Retina (tissue), 1 donor: ENCODE measurements around the gene KANSL1.

Source experiments
- DNase-seq: peaks from one replicate; pipeline ENCODE4 v3.0.0-alpha.2; 2016

The KANSL1 gene

GRCh38 chr17:46059486-46059885, 133.7 kb downstream of the KANSL1 start:
- DNase-seq: no peak

DNA sequence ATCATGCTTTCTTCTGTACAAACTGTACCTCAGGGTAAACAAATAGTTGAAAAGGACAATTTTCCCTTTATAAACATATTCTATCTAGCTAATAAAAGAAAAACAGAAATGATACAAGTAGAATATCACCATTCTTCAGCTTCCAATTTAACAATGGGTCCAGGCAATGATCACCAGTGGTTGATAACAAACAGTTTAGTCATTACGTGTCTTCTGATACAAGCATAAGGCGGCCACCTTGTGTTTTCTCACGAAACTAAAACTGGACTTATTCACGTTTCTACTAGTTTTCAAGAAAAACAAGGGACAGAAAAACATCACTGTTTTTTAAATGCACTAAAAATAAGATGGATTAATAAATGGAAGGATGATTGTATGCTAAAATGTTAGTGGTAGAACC, 135.9 kb downstream of the KANSL1 start:
- DNase-seq: no peak

DNA sequence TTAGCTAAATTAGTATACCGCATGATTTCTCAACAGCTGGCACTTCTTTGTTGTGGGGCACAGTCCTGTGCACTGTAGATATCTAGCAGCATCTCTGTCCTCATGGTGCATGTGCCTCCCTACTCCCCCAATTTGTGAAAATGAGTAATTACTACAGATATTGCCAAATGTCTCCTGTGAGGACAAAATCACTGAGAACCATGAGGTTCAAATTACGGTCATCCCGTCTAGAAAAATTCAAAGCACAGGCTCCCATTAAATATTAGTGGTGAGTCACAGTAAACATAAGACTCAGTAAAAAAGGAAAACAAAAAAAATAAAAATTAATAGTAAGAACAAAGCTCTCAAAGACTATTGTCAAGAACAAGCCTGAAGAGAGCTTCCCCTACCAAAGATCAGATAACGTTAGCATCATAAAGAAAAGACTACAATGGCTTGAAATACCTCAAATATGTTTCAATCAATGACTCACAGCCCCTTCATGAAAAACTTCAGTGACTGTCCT, 136.4 kb downstream of the KANSL1 start:
- no peak for DNase-seq

DNA sequence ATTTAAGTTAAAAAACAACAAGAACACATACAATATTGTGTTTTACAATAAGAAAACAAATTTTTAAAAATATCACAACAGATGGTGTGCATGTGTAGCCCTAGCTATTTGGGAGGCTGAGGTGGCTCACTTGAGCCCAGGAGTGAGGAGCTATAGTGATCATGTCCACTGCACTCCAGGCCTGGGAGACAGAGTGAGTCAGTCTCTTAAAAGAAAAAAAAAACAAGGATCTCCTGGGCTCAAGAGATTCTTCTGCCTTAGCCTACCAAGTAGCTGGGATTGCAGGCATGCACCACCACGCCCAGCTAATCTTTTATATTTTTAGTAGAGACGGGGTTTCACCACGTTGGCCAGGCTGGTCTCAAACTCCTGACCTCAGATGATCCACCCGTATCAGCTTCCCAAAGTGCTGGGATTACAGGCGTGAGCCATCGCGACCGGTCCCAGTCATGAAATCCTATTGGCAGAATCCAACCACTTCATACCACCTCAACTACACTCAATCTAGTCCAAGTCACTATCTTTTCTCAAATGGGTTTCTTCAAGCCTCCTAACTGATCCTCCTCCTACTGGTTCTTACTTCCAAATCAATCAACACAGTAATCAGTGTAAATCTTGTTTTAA, 139.2 kb downstream of the KANSL1 start:
- no peak for DNase-seq

- DNase-seq: no peak
These were observed 143.6 kb downstream of the KANSL1 start for GRCh38 chr17:46049656-46050055.

- no peak for DNase-seq
These were observed 145.4 kb downstream of the KANSL1 start for GRCh38 chr17:46047856-46048255.

DNA sequence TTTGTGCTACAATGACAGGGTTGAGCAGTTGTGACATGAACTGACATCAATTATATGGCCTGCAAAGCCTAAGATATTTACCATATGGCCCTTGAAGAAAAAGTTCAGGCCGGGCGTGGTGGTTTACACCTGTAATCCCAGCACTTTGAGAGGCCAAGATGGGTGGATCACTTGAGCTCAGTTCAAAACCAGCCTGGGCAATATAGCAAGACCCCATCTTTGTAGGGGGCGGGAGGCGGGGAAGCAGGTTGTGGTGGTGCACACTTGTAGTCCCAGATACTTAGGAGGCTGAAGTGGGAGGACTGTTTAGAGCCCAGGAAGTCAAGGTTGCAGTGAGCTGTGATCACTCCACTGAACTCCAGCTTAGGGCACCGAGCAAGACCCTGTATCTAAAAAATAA, 145.8 kb downstream of the KANSL1 start:
- no peak for DNase-seq

DNA sequence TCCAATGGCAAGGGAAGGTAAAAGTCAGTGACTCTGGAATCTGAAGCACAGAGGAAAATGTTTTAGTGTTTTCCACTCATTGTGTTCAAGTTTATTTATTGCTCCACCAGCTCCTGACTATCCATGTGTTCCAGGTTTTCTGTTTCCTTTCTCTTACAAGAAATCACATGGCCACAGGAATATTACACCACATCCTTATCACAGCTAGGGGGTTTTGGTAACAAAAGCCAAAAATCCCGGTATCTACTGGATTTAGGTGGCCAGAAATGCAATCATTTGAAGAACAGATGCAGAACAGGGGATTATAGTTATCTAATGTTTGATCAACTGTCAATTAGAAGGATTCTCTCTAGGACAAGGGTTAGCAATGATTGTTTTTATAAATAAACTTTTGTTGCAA, 146.3 kb downstream of the KANSL1 start:
- DNase-seq: no peak

GRCh38 chr17:46045639-46046038, 147.6 kb downstream of the KANSL1 start:
- DNase-seq: no peak

GRCh38 chr17:46044989-46045388, 148.2 kb downstream of the KANSL1 start:
- DNase-seq: no peak

GRCh38 chr17:46044286-46044928, 148.8 kb downstream of the KANSL1 start:
- DNase-seq: peak; percentile 51

DNA sequence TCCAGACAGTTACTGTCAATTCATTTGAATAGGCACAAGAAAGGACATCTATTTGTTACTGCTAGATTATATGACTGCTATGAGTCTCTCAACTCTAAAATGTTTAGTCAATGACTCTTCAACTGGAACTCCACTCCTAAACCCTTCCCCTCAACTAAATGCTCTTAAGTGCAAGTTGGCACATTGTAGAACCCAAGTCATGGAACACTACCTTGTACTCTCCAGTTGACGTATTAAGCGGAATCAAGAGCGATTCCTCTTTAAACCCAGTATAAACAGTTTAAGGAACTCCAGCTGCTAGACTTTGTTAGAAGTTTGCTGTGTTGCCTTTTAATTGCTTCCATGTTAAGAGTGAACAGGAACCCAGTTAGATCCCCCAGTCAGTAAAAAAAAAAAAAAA, 149.6 kb downstream of the KANSL1 start:
- no peak for DNase-seq

- DNase-seq: no peak
These were observed 150.3 kb downstream of the KANSL1 start for GRCh38 chr17:46042925-46043324.

DNA sequence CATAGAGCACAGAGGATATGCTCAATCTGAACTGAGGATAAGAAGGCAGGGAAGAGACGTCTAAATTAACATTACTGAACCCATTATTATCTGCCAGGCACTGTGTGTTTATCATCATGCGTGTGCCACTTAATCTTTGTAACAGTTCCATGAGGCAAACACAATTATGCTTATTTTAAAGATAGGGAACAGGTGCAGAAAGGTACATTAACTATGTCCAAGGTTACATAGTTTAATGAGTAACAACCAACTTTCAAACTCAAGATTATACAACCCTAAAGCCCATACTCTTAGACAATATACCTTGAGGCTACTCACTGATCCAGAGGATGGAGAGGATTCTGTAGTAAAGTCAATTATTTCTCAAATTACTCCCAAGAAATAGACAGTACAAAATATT, 151.0 kb downstream of the KANSL1 start:
- no peak for DNase-seq

GRCh38 chr17:46039592-46040186, 153.5 kb downstream of the KANSL1 start:
- no peak for DNase-seq

DNA sequence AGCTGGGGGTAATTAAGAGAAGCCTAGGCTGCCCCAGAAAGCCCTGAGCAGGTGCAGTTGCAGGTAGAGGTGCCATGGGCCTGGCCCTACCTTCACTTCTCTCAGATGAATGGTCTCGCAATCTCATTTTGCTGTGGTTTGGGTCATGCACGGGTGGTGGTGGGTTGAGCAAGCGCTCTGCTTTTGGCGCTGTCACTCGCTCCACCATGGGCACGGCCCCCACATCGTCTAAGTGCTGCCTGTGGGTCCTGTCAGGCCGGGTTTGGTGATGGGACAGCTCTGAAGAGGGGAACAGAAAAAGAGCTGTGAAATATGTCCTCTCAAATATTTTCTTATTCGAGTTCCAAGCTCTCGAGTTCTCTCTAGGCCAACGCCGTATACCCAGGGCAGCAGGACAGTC, 154.3 kb downstream of the KANSL1 start:
- no peak for DNase-seq

DNA sequence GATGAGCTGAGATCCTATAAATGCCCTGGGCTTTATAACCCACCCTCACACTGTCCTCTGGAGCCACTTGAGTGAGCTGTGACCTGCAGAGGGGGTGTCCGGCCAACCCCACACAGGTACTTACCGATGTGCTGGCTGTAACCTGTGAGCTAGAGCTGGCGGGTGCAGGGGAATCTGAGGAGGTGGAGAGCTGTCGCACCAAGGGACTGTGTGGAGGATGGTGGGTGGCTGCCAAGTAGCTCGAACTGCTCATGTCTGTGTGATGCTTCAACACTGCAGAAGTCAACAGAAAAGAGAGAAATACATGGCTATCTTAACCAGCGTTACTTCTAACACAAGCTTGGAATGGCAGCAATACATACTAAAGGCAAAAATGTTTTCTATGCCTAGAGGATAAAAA, 154.8 kb downstream of the KANSL1 start:
- no peak for DNase-seq

GRCh38 chr17:46037722-46038255, 155.4 kb downstream of the KANSL1 start:
- no peak for DNase-seq

GRCh38 chr17:46036491-46036890, 156.7 kb downstream of the KANSL1 start:
- DNase-seq: no peak

GRCh38 chr17:46035112-46035818, 158.0 kb downstream of the KANSL1 start:
- DNase-seq: no peak

DNA sequence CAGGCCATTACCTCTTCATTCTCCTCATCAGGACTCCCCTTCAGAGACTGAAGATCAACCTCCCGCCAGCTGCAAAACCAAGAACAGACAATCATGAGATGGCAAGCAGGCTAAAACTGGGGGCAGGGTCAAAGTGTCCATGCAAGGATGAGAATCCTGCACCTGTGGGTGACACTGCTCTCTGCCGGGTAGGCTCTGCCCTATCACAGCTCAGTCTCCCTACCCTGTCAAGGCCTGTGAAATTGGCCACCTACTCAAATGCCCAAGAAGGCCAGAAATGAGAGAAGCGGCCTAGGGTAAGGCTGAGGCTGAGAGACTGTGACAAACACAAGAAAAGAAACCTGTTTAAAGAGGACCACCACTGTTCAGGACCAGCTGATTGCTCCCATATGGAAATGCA, 159.8 kb downstream of the KANSL1 start:
- no peak for DNase-seq

- DNase-seq: no peak
These were observed 160.3 kb downstream of the KANSL1 start for GRCh38 chr17:46032909-46033308.

GRCh38 chr17:46031920-46032319, 161.3 kb downstream of the KANSL1 start:
- DNase-seq: no peak

GRCh38 chr17:46031440-46031839, 161.8 kb downstream of the KANSL1 start:
- DNase-seq: no peak
